Spinal cord (tissue), 10 donors: ENCODE data around the gene SIAH1. TPM values are rescaled to one million over a fixed set of nuclear protein-coding genes. Genes with fewer than 3 reads are reported as not detected.
A peak's percentile ranks its signal among the peaks of the same experiment; 100 is the strongest.

Experiments
- DNase-seq, 6 donors: peaks; one replicate each; pipeline versions ENCODE4 v3.0.0 to v3.0.0-alpha.2; 2013 to 2015; ENCODE audit warnings: low spot score in 6 of 6, low read depth in 4 of 6
- H3K27ac ChIP-seq: one replicate; pipeline ENCODE4 v1.5.1; 2013; ENCODE audit warnings: low read depth, low read length, control low read depth
- H3K27me3 ChIP-seq: one replicate; pipeline ENCODE4 v1.6.1; 2013; ENCODE audit warnings: low read length; ENCODE audit not compliant: control insufficient read depth, insufficient read depth
- H3K36me3 ChIP-seq: one replicate; pipeline ENCODE4 v1.6.1; 2013; ENCODE audit warnings: low read length; ENCODE audit not compliant: control insufficient read depth, insufficient read depth
- H3K4me1 ChIP-seq: one replicate; pipeline ENCODE4 v1.6.1; 2013; ENCODE audit warnings: low read length; ENCODE audit not compliant: control insufficient read depth, insufficient read depth
- H3K4me3 ChIP-seq: one replicate; pipeline ENCODE4 v1.5.1; 2013; ENCODE audit warnings: low read depth, low read length, control low read depth
- H3K9me3 ChIP-seq: one replicate; pipeline ENCODE4 v1.6.1; 2013; ENCODE audit warnings: low read length; ENCODE audit not compliant: control insufficient read depth, insufficient read depth
- WGBS: methylation state at CpG from one replicate; pipeline ENCODE4 v1.1.5; 2013; ENCODE audit warnings: missing lambda C conversion rate; ENCODE audit not compliant: insufficient coverage; 5-methylcytosine and 5-hydroxymethylcytosine counted together
- polyA plus RNA-seq, 2 donors: library from polyadenylated mRNA; unstranded; fragments of 120-200 nt; gene quantifications; one replicate each; pipeline ENCODE4 v1.2.1, GENCODE V29; 2013; ENCODE audit not compliant: insufficient read length in 2 of 2
- total RNA-seq, 2 donors: library from RNA; depleted of rRNA in 1 of 2; stranded (reverse); fragments of 120-200 nt in 1 of 2; fragments of >200 nt in 1 of 2; gene quantifications; one replicate each; pipeline versions ENCODE4 v1.2.3 to v1.2.4, GENCODE V29; 2013 to 2014
- donor health status: healthy.

Gene SIAH1
- total and polyA plus RNA-seq, 4 donors: 36.9 to 54.2 (median 44.8) TPM

GRCh38 chr16:48395375-48395774 is 10.2 kb upstream of the SIAH1 start:
- H3K9me3 ChIP-seq: no peaks in the 10 kb centered on the region
- no peak overlapping the region for H3K27ac ChIP-seq
- 82% methylated on average over 3 of the region's 3 CpGs for WGBS
- H3K4me1 ChIP-seq: peaks cover 7% of the 10 kb centered on the region
- H3K4me3 ChIP-seq: no peak overlapping the region
- H3K27me3 ChIP-seq: no peaks in the 10 kb centered on the region
- H3K36me3 ChIP-seq: no peaks in the 10 kb centered on the region
- no peak for DNase-seq

- no peak for DNase-seq
- no peak overlapping the region for H3K4me3 ChIP-seq
These were observed 9.1 kb upstream of the SIAH1 start for GRCh38 chr16:48394355-48394703.

GRCh38 chr16:48393485-48394354 is 8.5 kb upstream of the SIAH1 start:
- 49% methylated on average over 11 of the region's 11 CpGs for WGBS
- H3K4me3 ChIP-seq: no peak overlapping the region
- H3K36me3 ChIP-seq: no peaks in the 10 kb centered on the region
- peaks cover 7% of the 10 kb centered on the region for H3K4me1 ChIP-seq
- H3K9me3 ChIP-seq: no peaks in the 10 kb centered on the region
- H3K27ac ChIP-seq: no peak overlapping the region
- no peaks in the 10 kb centered on the region for H3K27me3 ChIP-seq
- DNase-seq: peak in 4 of 6 donors; percentile 17 to 88 (median 44)

More at GRCh38 chr16:48394355-48394703, 9.1 kb upstream of the SIAH1 start:
- Histone ChIP-seq H3K9me3 (no peaks in the 10 kb centered on the region), H3K36me3 (no peaks in the 10 kb centered on the region), H3K27ac (no peak overlapping the region), H3K4me1 (peaks cover 7% of the 10 kb centered on the region), H3K27me3 (no peaks in the 10 kb centered on the region)
- 100% methylated on average over 2 of the region's 6 CpGs for WGBS

GRCh38 chr16:48392407-48392806 is 7.2 kb upstream of the SIAH1 start:
- whole genome bisulfite sequencing: no CpG with 5 or more reads among the region's 5 CpGs
- Histone ChIP-seq H3K36me3 (no peaks in the 10 kb centered on the region), H3K27ac (no peak overlapping the region), H3K9me3 (no peaks in the 10 kb centered on the region), H3K4me3 (no peak overlapping the region), H3K27me3 (no peaks in the 10 kb centered on the region), H3K4me1 (peaks cover 7% of the 10 kb centered on the region)
- DNase-seq: no peak

- Histone ChIP-seq H3K4me3 (no peak overlapping the region), H3K36me3 (no peaks in the 10 kb centered on the region), H3K27ac (peak overlapping the region; percentile 35), H3K9me3 (no peaks in the 10 kb centered on the region), H3K4me1 (peaks cover 7% of the 10 kb centered on the region), H3K27me3 (no peaks in the 10 kb centered on the region)
- DNase-seq: peak in 1 of 6 donors; percentile 49
- 85% methylated on average over 15 of the region's 17 CpGs for WGBS
These were observed 1.5 kb upstream of the SIAH1 start for GRCh38 chr16:48386559-48387312.

- Histone ChIP-seq H3K27ac (peak overlapping the region; percentile 95), H3K9me3 (no peaks in the 10 kb centered on the region), H3K4me1 (peaks cover 12% of the 10 kb centered on the region), H3K4me3 (peak overlapping the region; percentile 69), H3K27me3 (no peaks in the 10 kb centered on the region), H3K36me3 (no peaks in the 10 kb centered on the region)
- under 1% methylated on average over 97 of the region's 103 CpGs for WGBS
- peak in 3 of 6 donors; percentile 31 to 78 (median 77) for DNase-seq
These were observed 527 bp downstream of the SIAH1 start for GRCh38 chr16:48384520-48385252.

GRCh38 chr16:48383877-48384519 is 1.2 kb downstream of the SIAH1 start:
- H3K36me3 ChIP-seq: no peaks in the 10 kb centered on the region
- peak overlapping the region; percentile 95 for H3K27ac ChIP-seq
- H3K4me1 ChIP-seq: peaks cover 12% of the 10 kb centered on the region
- H3K4me3 ChIP-seq: peak overlapping the region; percentile 69
- 2% methylated on average over 11 of the region's 15 CpGs for WGBS
- H3K9me3 ChIP-seq: no peaks in the 10 kb centered on the region
- no peaks in the 10 kb centered on the region for H3K27me3 ChIP-seq
- peak in 4 of 6 donors; percentile 15 to 45 (median 32) for DNase-seq

- peaks cover 12% of the 10 kb centered on the region for H3K4me1 ChIP-seq
- DNase-seq: no peak
These were observed 2.0 kb downstream of the SIAH1 start for GRCh38 chr16:48383009-48383876.

More at GRCh38 chr16:48383009-48383876, 2.0 kb downstream of the SIAH1 start:
- WGBS: 25% methylated on average over 1 of the region's 6 CpGs
- Histone ChIP-seq H3K27ac (peak overlapping the region; percentile 95), H3K27me3 (no peaks in the 10 kb centered on the region), H3K4me3 (peak overlapping the region; percentile 69), H3K36me3 (no peaks in the 10 kb centered on the region), H3K9me3 (no peaks in the 10 kb centered on the region)
